B cell (primary cell): ENCODE results near the gene DPYD. TPM values are rescaled to one million over a fixed set of nuclear protein-coding genes. Genes with fewer than 3 reads are reported as not detected.

Source experiments
- ATAC-seq: fragments of 200-7000 bp; cut with Tn5 transposase; one replicate; pipeline ENCODE4 v1.10.0; 2021; ENCODE audit warnings: low read depth, mild to moderate bottlenecking, moderate number of reproducible peaks, moderate library complexity
- CTCF ChIA-PET: fragments of 350-600 bp; sonication (Branson Sonifier 250); formaldehyde crosslinking; loops from one replicate; lab custom pipeline; 2021; ENCODE audit warnings: antibody characterized with exemption, inconsistent platforms; lab: Charles Lee
- POLR2A ChIA-PET: fragments of 350-600 bp; sonication (Branson Sonifier 250); formaldehyde crosslinking; loops from one replicate; lab custom pipeline; 2021; ENCODE audit warnings: antibody characterized with exemption; lab: Charles Lee
- DNase-seq: peaks from one replicate; pipeline ENCODE4 v3.0.0; 2013
- H2AFZ ChIP-seq: 2 replicates; pipeline ENCODE4 v1.6.1; 2012; ENCODE audit warnings: mild to moderate bottlenecking, low read depth, low read length; ENCODE audit not compliant: insufficient read depth, poor library complexity, severe bottlenecking
- H3K27ac ChIP-seq, 2 donors: 1 replicate in 1 of 2; 2 replicates in 1 of 2; pipeline ENCODE4 v1.5.1; 2012 to 2013; ENCODE audit warnings: low read length in 2 of 2, mild to moderate bottlenecking in 2 of 2, moderate library complexity in 1 of 2
- H3K27me3 ChIP-seq, 4 experiments: fragments of 200-600 bp in 1 of 4; sonication (generic) in 1 of 4; replicated peaks in 1 of 4; 1 replicate in 2 of 4; 2 replicates in 2 of 4; pipeline versions ENCODE4 v1.6.1 to v1.7.0; 2013 to 2016; ENCODE audit warnings: low read length in 3 of 4, mild to moderate bottlenecking in 2 of 4, mixed read lengths in 1 of 4, moderate library complexity in 1 of 4; ENCODE audit not compliant: insufficient read depth in 4 of 4, control insufficient read depth in 3 of 4; ENCODE audit errors: control extremely low read depth in 1 of 4
- H3K36me3 ChIP-seq, 2 experiments: replicated peaks in 1 of 2; 1 replicate in 1 of 2; 2 replicates in 1 of 2; pipeline versions ENCODE4 v1.6.1 to v1.7.1; 2013; ENCODE audit warnings: low read length in 1 of 2; ENCODE audit not compliant: insufficient read depth in 2 of 2, control insufficient read depth in 1 of 2; ENCODE audit errors: control extremely low read depth in 1 of 2, extremely low read depth in 1 of 2
- H3K4me1 ChIP-seq, 2 donors: fragments of 200-600 bp in 1 of 2; sonication (generic) in 1 of 2; 1 replicate in 1 of 2; 2 replicates in 1 of 2; pipeline versions ENCODE4 v1.5.1 to v1.6.1; 2013 to 2017; ENCODE audit warnings: low read length in 2 of 2; ENCODE audit not compliant: control insufficient read depth in 2 of 2, insufficient read depth in 2 of 2
- H3K4me2 ChIP-seq: replicated peaks from 2 replicates; pipeline ENCODE3; 2012; ENCODE audit warnings: mild to moderate bottlenecking, low read depth, low read length; ENCODE audit not compliant: poor library complexity, severe bottlenecking
- H3K4me3 ChIP-seq, 5 experiments: fragments of 200-600 bp in 1 of 5; sonication (generic) in 1 of 5; 1 replicate in 3 of 5; 2 replicates in 2 of 5; pipeline versions ENCODE4 v1.5.1 to v1.7.0; 2011 to 2016; ENCODE audit warnings: low read length in 4 of 5, mild to moderate bottlenecking in 4 of 5, low read depth in 2 of 5, control low read depth in 1 of 5, moderate library complexity in 1 of 5; ENCODE audit not compliant: insufficient read depth in 1 of 5; ENCODE audit errors: control extremely low read depth in 1 of 5, extremely low read depth in 1 of 5
- H3K79me2 ChIP-seq: fragments of 200-600 bp; sonication (generic); one replicate; pipeline ENCODE4 v1.6.0; 2016; ENCODE audit warnings: low read length; ENCODE audit not compliant: control insufficient read depth, insufficient read depth
- H3K9ac ChIP-seq: fragments of 200-600 bp; sonication (generic); 2 replicates; pipeline ENCODE4 v1.6.1; 2017; ENCODE audit warnings: mild to moderate bottlenecking, low read length, moderate library complexity
- H3K9me3 ChIP-seq, 3 donors: one replicate each; pipeline versions ENCODE4 v1.6.1 to v1.7.1; 2013; ENCODE audit warnings: low read length in 2 of 3; ENCODE audit not compliant: control insufficient read depth in 2 of 3, insufficient read depth in 1 of 3; ENCODE audit errors: control extremely low read depth in 1 of 3
- H4K20me1 ChIP-seq: 2 replicates; pipeline ENCODE4 v1.6.0; 2012; ENCODE audit warnings: mild to moderate bottlenecking, low read length; ENCODE audit not compliant: insufficient read depth, control insufficient read depth, poor library complexity, severe bottlenecking
- H3K27ac Mint-ChIP-seq: one replicate; pipeline ENCODE4 v1.8.0; 2021; ENCODE audit warnings: mixed read lengths
- H3K27me3 Mint-ChIP-seq: one replicate; pipeline ENCODE4 v1.8.0; 2021; ENCODE audit warnings: mixed read lengths
- H3K4me1 Mint-ChIP-seq: one replicate; pipeline ENCODE4 v1.8.0; 2021; ENCODE audit warnings: mixed read lengths
- H3K4me3 Mint-ChIP-seq: one replicate; pipeline ENCODE4 v1.8.0; 2021; ENCODE audit warnings: mixed read lengths
- H3K9me3 Mint-ChIP-seq: one replicate; pipeline ENCODE4 v1.8.0; 2022; ENCODE audit warnings: mixed read lengths; ENCODE audit not compliant: insufficient read depth
- CTCF ChIP-seq: fragments of 200-600 bp; IDR thresholded peaks from one replicate; pipeline ENCODE4 v1.8.0; 2022; ENCODE audit warnings: antibody characterized with exemption, mild to moderate bottlenecking
- EZH2 ChIP-seq: IDR thresholded peaks from 2 replicates; pipeline ENCODE4 v1.6.1; 2012; ENCODE audit warnings: borderline replicate concordance, low read depth, mild to moderate bottlenecking, moderate library complexity, low read length; ENCODE audit not compliant: insufficient read depth, poor library complexity, severe bottlenecking
- WGBS: methylation state at CpG from one replicate; pipeline ENCODE4 v1.1.5; 2013; ENCODE audit warnings: missing lambda C conversion rate; ENCODE audit not compliant: insufficient coverage; 5-methylcytosine and 5-hydroxymethylcytosine counted together
- intact Hi-C: fragments of 100-400 bp; cut with micrococcal nuclease; formaldehyde crosslinking; loops from one replicate; pipeline ENCODE4 v1.10.0; 2022
- polyA plus RNA-seq: library from polyadenylated mRNA; depleted of rRNA; stranded (reverse); fragments of >200 nt; gene quantifications from 2 replicates; pipeline ENCODE4 v1.2.3, GENCODE V29; 2012
- total RNA-seq, 2 donors: library from RNA; stranded (reverse); fragments of 120-200 nt in 1 of 2; gene quantifications; 1 replicate in 1 of 2; 2 replicates in 1 of 2; pipeline versions ENCODE4 v1.2.3 to v1.2.4, GENCODE V29; 2013 to 2022

DPYD gene
- total and polyA plus RNA-seq, 2 donors (not counting 1 experiment from before 2014, with no cell fraction given) = 4.2 to 19.0 TPM

- no peak overlapping the region for H3K9ac ChIP-seq
- H3K4me1 Mint-ChIP-seq = no peaks in the 10 kb centered on the region
- no peak for TF ChIP-seq EZH2
- no peak for TF ChIP-seq CTCF
- no peaks in the 10 kb centered on the region for H3K9me3 Mint-ChIP-seq
- no peak overlapping the region for H3K4me3 ChIP-seq
- CTCF ChIA-PET = no interaction called here
- no peaks in the 10 kb centered on the region for H3K27me3 ChIP-seq
- H2AFZ ChIP-seq = no peak overlapping the region
- intact Hi-C loops = no loop called here
- H3K36me3 ChIP-seq = no peaks in the 10 kb centered on the region
- H3K79me2 ChIP-seq = no peaks in the 10 kb centered on the region
- no peak overlapping the region for H3K27ac Mint-ChIP-seq
- POLR2A ChIA-PET = no interaction called here
- no peaks in the 10 kb centered on the region for H3K4me1 ChIP-seq
- no peaks in the 10 kb centered on the region for H3K9me3 ChIP-seq
- no peak overlapping the region for H3K27ac ChIP-seq
- H3K4me2 ChIP-seq = no peak overlapping the region
- H3K27me3 Mint-ChIP-seq = no peaks in the 10 kb centered on the region
- DNase-seq (no peak), ATAC-seq (no peak)
- no peak overlapping the region for H3K4me3 Mint-ChIP-seq
- no peaks in the 10 kb centered on the region for H4K20me1 ChIP-seq
- WGBS = 69% methylated on average over 4 of the region's 7 CpGs
Measured at GRCh38 chr1:97089173-97089572, 831.7 kb downstream of the DPYD start.

GRCh38 chr1:97088391-97088790 is 832.4 kb downstream of the DPYD start:
- no peaks in the 10 kb centered on the region for H4K20me1 ChIP-seq
- H3K27me3 Mint-ChIP-seq = no peaks in the 10 kb centered on the region
- no peak overlapping the region for H3K27ac ChIP-seq
- H3K9me3 Mint-ChIP-seq = no peaks in the 10 kb centered on the region
- H3K4me3 ChIP-seq = no peak overlapping the region
- no peak overlapping the region for H3K4me2 ChIP-seq
- ATAC-seq (no peak), DNase-seq (no peak)
- no peaks in the 10 kb centered on the region for H3K36me3 ChIP-seq
- no peak overlapping the region for H3K27ac Mint-ChIP-seq
- POLR2A ChIA-PET = no interaction called here
- no peak for TF ChIP-seq EZH2
- no peak for TF ChIP-seq CTCF
- no peaks in the 10 kb centered on the region for H3K4me1 ChIP-seq
- intact Hi-C loops = no loop called here
- no peak overlapping the region for H2AFZ ChIP-seq
- no peaks in the 10 kb centered on the region for H3K27me3 ChIP-seq
- no peaks in the 10 kb centered on the region for H3K9me3 ChIP-seq
- H3K79me2 ChIP-seq = no peaks in the 10 kb centered on the region
- H3K4me3 Mint-ChIP-seq = no peak overlapping the region
- CTCF ChIA-PET = no interaction called here
- H3K4me1 Mint-ChIP-seq = no peaks in the 10 kb centered on the region
- no peak overlapping the region for H3K9ac ChIP-seq
- no CpG with 5 or more reads among the region's 1 CpG for WGBS
